Sigmoid colon (tissue), 7 donors: ENCODE data around the gene TPX2. TPM values are rescaled to one million over a fixed set of nuclear protein-coding genes. Genes with fewer than 3 reads are reported as not detected.

ENCODE experiments used
- DNase-seq: peaks from one replicate; pipeline ENCODE4 v3.0.0-alpha.2; 2019
- H3K27ac ChIP-seq, 4 donors: fragments of 200-600 bp; sonication (generic); one replicate each; pipeline ENCODE4 v1.5.1; 2016 to 2019; ENCODE audit warnings: mild to moderate bottlenecking in 1 of 4
- H3K27me3 ChIP-seq, 3 donors: fragments of 200-600 bp; sonication (generic); one replicate each; pipeline ENCODE4 v1.5.1; 2019; ENCODE audit warnings: mild to moderate bottlenecking in 1 of 3
- H3K36me3 ChIP-seq, 4 donors: fragments of 200-600 bp; sonication (generic); one replicate each; pipeline ENCODE4 v1.5.1; 2016 to 2019
- H3K4me1 ChIP-seq, 4 donors: fragments of 200-600 bp; sonication (generic); one replicate each; pipeline ENCODE4 v1.5.1; 2017 to 2019
- H3K4me3 ChIP-seq, 4 donors: fragments of 200-600 bp; sonication (generic); one replicate each; pipeline ENCODE4 v1.5.1; 2017 to 2019; ENCODE audit warnings: mild to moderate bottlenecking in 2 of 4, moderate library complexity in 1 of 4
- H3K9me3 ChIP-seq, 4 donors: fragments of 200-600 bp in 3 of 4; sonication (generic) in 3 of 4; one replicate each; pipeline versions ENCODE4 v1.5.1 to v1.6.1; 2013 to 2019
- EP300 ChIP-seq, 4 donors: sonication (generic); formaldehyde crosslinking; IDR thresholded peaks; one replicate each; pipeline ENCODE4 v1.6.1; 2017; ENCODE audit warnings: antibody characterized with exemption in 4 of 4
- POLR2A ChIP-seq, 2 donors: fragments of 450-650 bp; IDR thresholded peaks; one replicate each; pipeline ENCODE4 v1.6.1; 2016; ENCODE audit warnings: antibody characterized with exemption in 2 of 2, mild to moderate bottlenecking in 2 of 2, moderate library complexity in 2 of 2
- POLR2AphosphoS5 ChIP-seq, 4 donors: sonication (generic); formaldehyde crosslinking; IDR thresholded peaks; one replicate each; pipeline ENCODE4 v1.6.1; 2017; ENCODE audit warnings: antibody characterized with exemption in 4 of 4
- WGBS, 2 donors: extraction: QIAGEN DNeasy Blood & Tissue Kit; methylation state at CpG; one replicate each; pipeline ENCODE4 v1.1.7; 2013; 5-methylcytosine and 5-hydroxymethylcytosine counted together
- intact Hi-C: fragments of 100-400 bp; cut with DNase I; formaldehyde crosslinking; loops from one replicate; pipeline ENCODE4 v1.15.1; 2023
- polyA plus RNA-seq, 3 donors: library from polyadenylated mRNA; stranded (reverse); fragments of 200-250 nt; gene quantifications; one replicate each; pipeline ENCODE4 v1.2.3, GENCODE V29; 2013
- total RNA-seq, 4 donors: library from RNA; depleted of rRNA; stranded (reverse); fragments of >200 nt; gene quantifications; one replicate each; pipeline ENCODE4 v1.1.0, GENCODE V29; 2016
- TF ChIP-seq, protein P1 (sequence below), 4 experiments: fragments of 450-650 bp in 3 of 4; fragments of 200-600 bp in 1 of 4; IDR thresholded peaks; one replicate each; pipeline ENCODE4 v1.5.1; 2016 to 2019; ENCODE audit warnings: antibody characterized with exemption in 4 of 4, mild to moderate bottlenecking in 3 of 4, moderate library complexity in 2 of 4
- donor health status: healthy with polysubstance abuse.
- donor health status: Bipolar disorder and iron deficiency.
- donor health status: healthy.

Gene TPX2
- total and polyA plus RNA-seq, 7 donors: 0.36 to 24.0 (median 2.4) TPM; not detected in 2

DNA sequence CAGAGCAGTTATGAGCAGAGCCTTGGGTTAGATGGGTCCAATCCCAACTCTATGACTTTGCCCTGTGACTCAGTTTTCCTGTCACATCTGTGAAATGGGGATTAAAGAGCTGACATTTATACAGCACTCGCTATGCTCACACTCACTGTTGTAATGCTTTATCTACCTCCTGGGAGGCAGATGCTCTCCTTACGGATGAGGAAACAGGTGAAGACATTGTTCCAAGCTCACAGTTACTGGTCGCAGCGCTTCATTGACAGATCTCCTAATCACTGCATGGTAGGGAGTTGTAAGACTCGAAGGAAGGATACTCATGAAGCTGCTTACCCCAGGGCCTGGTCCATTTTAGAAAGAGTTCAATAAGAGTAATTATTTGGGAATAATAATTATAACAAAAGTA, 77.1 kb downstream of the TPX2 start:
- no peak overlapping the region for H3K27ac ChIP-seq
- intact Hi-C loops: no loop called here

DNA sequence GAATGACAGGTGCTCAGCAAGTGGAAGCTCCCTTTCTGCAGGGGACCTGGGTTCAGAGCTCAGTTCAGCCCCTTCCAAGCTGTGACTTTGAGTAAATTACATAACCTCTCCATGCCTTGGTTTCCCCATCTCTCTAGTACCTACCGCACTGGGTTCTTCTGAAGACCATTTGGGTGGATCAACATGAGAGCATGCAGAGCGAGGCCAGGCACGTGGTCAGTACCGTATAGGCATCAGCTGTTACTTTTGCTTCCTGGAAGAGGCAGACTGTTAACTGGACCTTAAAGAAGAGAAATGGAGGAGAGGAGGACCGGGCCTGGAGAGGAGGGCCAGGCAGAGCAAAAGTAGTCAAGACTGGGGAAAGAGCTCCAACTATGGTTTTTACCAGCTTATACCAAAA, 78.4 kb downstream of the TPX2 start:
- Histone ChIP-seq H3K4me1 (peaks cover 0 to 9% (median 5%) of the 10 kb centered on the region in 4 donors), H3K9me3 (no peaks in the 10 kb centered on the region), H3K36me3 (no peaks in the 10 kb centered on the region), H3K27ac (no peak overlapping the region), H3K27me3 (no peaks in the 10 kb centered on the region), H3K4me3 (no peak overlapping the region)
- DNase-seq: no peak
- intact Hi-C loops: no loop called here
- WGBS, 2 donors: 92 to 93% methylated on average over 5 of the region's 5 CpGs
- no peak for TF ChIP-seq POLR2AphosphoS5 (IDR thresholded peaks at IDR 0.05)
- TF ChIP-seq POLR2A (IDR thresholded peaks at IDR 0.05): no peak
- no peak for TF ChIP-seq EP300 (IDR thresholded peaks at IDR 0.05)
- TF ChIP-seq, protein P1, sequence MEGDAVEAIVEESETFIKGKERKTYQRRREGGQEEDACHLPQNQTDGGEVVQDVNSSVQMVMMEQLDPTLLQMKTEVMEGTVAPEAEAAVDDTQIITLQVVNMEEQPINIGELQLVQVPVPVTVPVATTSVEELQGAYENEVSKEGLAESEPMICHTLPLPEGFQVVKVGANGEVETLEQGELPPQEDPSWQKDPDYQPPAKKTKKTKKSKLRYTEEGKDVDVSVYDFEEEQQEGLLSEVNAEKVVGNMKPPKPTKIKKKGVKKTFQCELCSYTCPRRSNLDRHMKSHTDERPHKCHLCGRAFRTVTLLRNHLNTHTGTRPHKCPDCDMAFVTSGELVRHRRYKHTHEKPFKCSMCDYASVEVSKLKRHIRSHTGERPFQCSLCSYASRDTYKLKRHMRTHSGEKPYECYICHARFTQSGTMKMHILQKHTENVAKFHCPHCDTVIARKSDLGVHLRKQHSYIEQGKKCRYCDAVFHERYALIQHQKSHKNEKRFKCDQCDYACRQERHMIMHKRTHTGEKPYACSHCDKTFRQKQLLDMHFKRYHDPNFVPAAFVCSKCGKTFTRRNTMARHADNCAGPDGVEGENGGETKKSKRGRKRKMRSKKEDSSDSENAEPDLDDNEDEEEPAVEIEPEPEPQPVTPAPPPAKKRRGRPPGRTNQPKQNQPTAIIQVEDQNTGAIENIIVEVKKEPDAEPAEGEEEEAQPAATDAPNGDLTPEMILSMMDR (IDR thresholded peaks at IDR 0.05): no peak

More for the DNA sequence above, 77.1 kb downstream of the TPX2 start:
- Histone ChIP-seq H3K36me3 (no peaks in the 10 kb centered on the region), H3K4me3 (no peak overlapping the region), H3K4me1 (peaks cover 0 to 11% (median 3%) of the 10 kb centered on the region in 4 donors), H3K9me3 (no peaks in the 10 kb centered on the region), H3K27me3 (no peaks in the 10 kb centered on the region)
- WGBS, 2 donors: 89 to 92% methylated on average over 5 of the region's 5 CpGs
- DNase-seq: no peak
- TF ChIP-seq POLR2AphosphoS5 (IDR thresholded peaks at IDR 0.05) (no peak), EP300 (IDR thresholded peaks at IDR 0.05) (no peak)
- TF ChIP-seq, protein P1 (IDR thresholded peaks at IDR 0.05): no peak

DNA sequence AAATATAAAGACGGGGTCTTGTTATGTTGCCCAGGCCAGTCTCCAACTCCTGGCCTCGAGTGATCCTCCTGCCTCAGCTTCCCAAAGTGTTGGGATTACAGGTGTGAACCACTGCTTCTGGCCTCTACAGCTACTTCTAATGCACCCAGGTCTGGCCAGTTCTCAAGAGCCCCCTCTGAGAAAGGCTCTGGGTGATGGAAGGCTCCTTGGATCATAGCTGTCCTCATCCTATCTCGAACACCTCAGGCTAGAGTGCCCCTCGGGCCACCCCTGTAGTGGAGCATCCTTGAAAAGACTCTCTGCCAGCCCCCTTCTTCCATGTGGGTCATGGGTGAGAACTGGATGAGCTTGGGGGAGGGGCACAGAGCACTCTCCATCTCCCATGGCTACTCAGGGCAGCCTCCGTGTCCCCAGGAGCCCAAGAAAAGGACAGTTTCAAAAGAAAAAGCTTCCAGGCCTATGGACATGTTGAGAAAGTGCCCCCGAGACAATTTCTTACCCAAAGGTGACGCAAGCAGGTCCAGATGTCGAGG, 79.4 kb downstream of the TPX2 start:
- no peak overlapping the region for H3K27ac ChIP-seq
- no peaks in the 10 kb centered on the region for H3K27me3 ChIP-seq
- DNase-seq: no peak
- intact Hi-C loops: no loop called here
- H3K4me1 ChIP-seq: peaks cover 0 to 19% (median 9%) of the 10 kb centered on the region in 4 donors
- WGBS, 2 donors: 89 to 94% methylated on average over 8 of the region's 8 CpGs
- H3K9me3 ChIP-seq: no peaks in the 10 kb centered on the region
- TF ChIP-seq EP300 (IDR thresholded peaks at IDR 0.05) (no peak), POLR2A (IDR thresholded peaks at IDR 0.05) (no peak), POLR2AphosphoS5 (IDR thresholded peaks at IDR 0.05) (no peak)
- TF ChIP-seq, protein P1 (IDR thresholded peaks at IDR 0.05): no peak
- no peak overlapping the region for H3K4me3 ChIP-seq
- H3K36me3 ChIP-seq: no peaks in the 10 kb centered on the region

DNA sequence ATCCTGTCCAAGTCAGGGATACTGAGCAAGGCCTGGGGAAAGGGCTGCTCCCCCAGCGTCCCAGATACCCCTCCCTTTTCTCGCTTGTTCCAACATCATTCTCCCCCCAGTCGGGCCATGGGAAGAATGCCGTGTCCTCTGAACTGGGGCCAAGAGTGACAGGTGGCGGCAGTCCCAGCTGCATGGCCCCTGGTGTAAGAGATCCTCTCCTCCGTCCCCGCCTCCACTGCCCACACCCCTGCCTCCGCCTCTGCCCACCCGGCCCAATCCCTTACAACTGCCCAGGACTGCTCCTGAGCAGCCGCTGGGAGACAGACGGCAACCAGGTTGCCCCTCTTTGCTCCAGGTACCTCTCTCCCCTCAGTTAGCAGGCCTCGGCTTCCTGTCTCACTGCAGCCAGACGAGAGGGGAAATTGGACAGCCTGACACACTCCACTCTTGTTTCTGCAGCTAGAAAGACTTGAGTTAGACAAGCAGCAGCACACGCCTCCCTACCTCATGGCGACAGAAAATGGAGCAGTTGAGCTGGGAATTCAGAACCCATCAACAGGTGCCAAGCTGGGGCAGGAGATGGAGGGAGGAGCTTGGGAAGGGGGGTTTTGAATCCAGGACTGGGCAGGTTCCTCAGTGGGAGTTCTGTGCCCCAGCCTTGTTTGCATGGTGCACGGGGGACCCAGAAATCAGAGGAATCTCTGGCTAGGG, 80.1 kb downstream of the TPX2 start, which contains the start of gene MYLK2:
TSS of gene MYLK2 (plus strand) at position 274 of the 702 bp plus-strand sequence. CDS start at position 499, 225 bp downstream.
- 59 to 73% methylated on average over 16 of the region's 16 CpGs for WGBS, 2 donors

More for the DNA sequence above, 80.1 kb downstream of the TPX2 start, which contains the start of gene MYLK2:
- TF ChIP-seq EP300 (IDR thresholded peaks at IDR 0.05) (no peak), POLR2AphosphoS5 (IDR thresholded peaks at IDR 0.05) (no peak), POLR2A (IDR thresholded peaks at IDR 0.05) (no peak)
- TF ChIP-seq, protein P1 (IDR thresholded peaks at IDR 0.05): no peak
- DNase-seq: no peak
- Histone ChIP-seq H3K9me3 (no peaks in the 10 kb centered on the region), H3K4me3 (no peak within 1 kb of the TSS), H3K36me3 (no peaks in the 10 kb centered on the region), H3K27ac (no peak within 1 kb of the TSS), H3K4me1 (peaks cover 0 to 19% (median 9%) of the 10 kb centered on the region in 4 donors), H3K27me3 (no peaks in the 10 kb centered on the region)
- intact Hi-C loops: no loop called here
